Diencephalon (tissue), 1 donor: ENCODE data around the gene TSHR. TPM values are rescaled to one million over a fixed set of nuclear protein-coding genes. Genes with fewer than 3 reads are reported as not detected.

ENCODE experiments used
- total RNA-seq: library from RNA; depleted of rRNA; stranded (reverse); fragments of >200 nt; gene quantifications from one replicate; pipeline ENCODE4 v1.2.3, GENCODE V29; 2014

The TSHR gene
- 0.92 TPM for total RNA-seq

GRCh38 chr14:80955416-80955941 is at the start of gene TSHR:
Gene TSHR (plus strand): TSS chr14:80955621. CDS start chr14:80955681, 60 bp downstream.

GRCh38 chr14:80941241-80942185 is 13.9 kb upstream of the TSHR start, which contains the start of gene CEP128:
Gene CEP128 (minus strand): TSS chr14:80941738.

Other genes starting within 250 kb of the TSHR start
- 22.8 TPM for gene CEP128, start 13.9 kb upstream of the TSHR start, total RNA-seq